Activated T-helper 1 cell treated with anti-CD3 and anti-CD28 coated beads, Interleukin-2, amount 50 U/mL, for 16 hours (primary cell): ENCODE measurements around the gene DSCAML1.

Experiments used
- DNase-seq, 2 donors: peaks; one replicate each; pipeline ENCODE4 v3.0.0-alpha.2; 2020; ENCODE audit warnings: low read depth in 1 of 2, low spot score in 1 of 2

The DSCAML1 gene

GRCh38 chr11:117528097-117528721, 268.8 kb downstream of the DSCAML1 start:
- no peak for DNase-seq

GRCh38 chr11:117527271-117527670, 269.7 kb downstream of the DSCAML1 start:
- no peak for DNase-seq

- DNase-seq = no peak
Measured at GRCh38 chr11:117525866-117526542, 271.0 kb downstream of the DSCAML1 start.

- no peak for DNase-seq
Measured at GRCh38 chr11:117524468-117525183, 272.4 kb downstream of the DSCAML1 start.

- no peak for DNase-seq
Measured at GRCh38 chr11:117523680-117524079, 273.3 kb downstream of the DSCAML1 start.

GRCh38 chr11:117521974-117522373, 275.0 kb downstream of the DSCAML1 start:
- no peak for DNase-seq

GRCh38 chr11:117520966-117521365, 276.1 kb downstream of the DSCAML1 start:
- DNase-seq = no peak

- no peak for DNase-seq
Measured at GRCh38 chr11:117520201-117520600, 276.8 kb downstream of the DSCAML1 start.

GRCh38 chr11:117519590-117519989, 277.4 kb downstream of the DSCAML1 start:
- DNase-seq = no peak

GRCh38 chr11:117519170-117519569, 277.8 kb downstream of the DSCAML1 start:
- DNase-seq = no peak

GRCh38 chr11:117518455-117518854, 278.6 kb downstream of the DSCAML1 start:
- DNase-seq = no peak

GRCh38 chr11:117517097-117517496, 279.9 kb downstream of the DSCAML1 start:
- no peak for DNase-seq

GRCh38 chr11:117515892-117516787, 280.9 kb downstream of the DSCAML1 start:
- no peak for DNase-seq

- DNase-seq = no peak
Measured at GRCh38 chr11:117514256-117514655, 282.8 kb downstream of the DSCAML1 start.

GRCh38 chr11:117513666-117514065, 283.4 kb downstream of the DSCAML1 start:
- DNase-seq = no peak

- no peak for DNase-seq
Measured at GRCh38 chr11:117511931-117512539, 285.0 kb downstream of the DSCAML1 start.

- DNase-seq = no peak
Measured at GRCh38 chr11:117511483-117511930, 285.5 kb downstream of the DSCAML1 start.

- no peak for DNase-seq
Measured at GRCh38 chr11:117510646-117511045, 286.4 kb downstream of the DSCAML1 start.

GRCh38 chr11:117509543-117509942, 287.5 kb downstream of the DSCAML1 start:
- no peak for DNase-seq

- DNase-seq = no peak
Measured at GRCh38 chr11:117506971-117507370, 290.0 kb downstream of the DSCAML1 start.
